ENCODE data around the gene MISFA.

- TF ChIP-seq TAF1 (IDR thresholded peaks at IDR 0.05; ENCODE audit: borderline replicate concordance, low read depth, low read length) (no peak), POLR2A (IDR thresholded peaks at IDR 0.05; ENCODE audit: low read depth, low read length) (no peak)
Measured at GRCh38 chr11:18599739-18600230, at the start of gene MISFA.

Measured in GM12892 (cell line).